ENCODE data around the gene COX5B.
A peak's percentile ranks its signal among the peaks of the same experiment; 100 is the strongest.

GRCh38 chr2:97663962-97664635 is 18.2 kb downstream of the COX5B start, which contains the start of gene ACTR1B:
- TF ChIP-seq FOXM1 (IDR thresholded peaks at IDR 0.05; ENCODE audit: low read depth) (peak; percentile 46; the same call in 1 of the 2 replicates), FOXM1 (CRISPR knock-in tag; IDR thresholded peaks at IDR 0.05; ENCODE audit: low read depth) (no peak), ZNF311 (CRISPR knock-in tag; IDR thresholded peaks at IDR 0.05) (no peak), E2F3 (CRISPR knock-in tag; IDR thresholded peaks at IDR 0.05) (peak; percentile 86), TOE1 (IDR thresholded peaks at IDR 0.05; ENCODE audit: borderline replicate concordance) (peak; percentile 81; the same call in 1 of the 2 replicates), TOE1 (CRISPR knock-in tag; IDR thresholded peaks at IDR 0.05; ENCODE audit: borderline replicate concordance, low read depth) (no peak), EP300 (IDR thresholded peaks at IDR 0.05; ENCODE audit: low read length) (0 out of 2 replicates have a peak, but pooled peaks have one; percentile 0), RFX5 (IDR thresholded peaks at IDR 0.05; ENCODE audit: low read depth, low read length) (peak; percentile 90), SMC3 (conservative IDR thresholded peaks at IDR 0.05; ENCODE audit: insufficient read depth, low read depth, low read length) (0 out of 2 replicates have a peak, but pooled peaks have one; percentile 1)

Measured in K562 (cell line).